ENCODE results near the gene JPH2. TPM values are rescaled to one million over a fixed set of nuclear protein-coding genes. Genes with fewer than 3 reads are reported as not detected.
"Not testable (repeated sequence)": the region's sequence is repeated elsewhere in the genome, so short reads cannot be mapped to it uniquely, and the experiment has no call there.

Gene JPH2
- total and polyA plus RNA-seq, 9 donors = 0.48 to 27.4 (median 3.0) TPM

DNA sequence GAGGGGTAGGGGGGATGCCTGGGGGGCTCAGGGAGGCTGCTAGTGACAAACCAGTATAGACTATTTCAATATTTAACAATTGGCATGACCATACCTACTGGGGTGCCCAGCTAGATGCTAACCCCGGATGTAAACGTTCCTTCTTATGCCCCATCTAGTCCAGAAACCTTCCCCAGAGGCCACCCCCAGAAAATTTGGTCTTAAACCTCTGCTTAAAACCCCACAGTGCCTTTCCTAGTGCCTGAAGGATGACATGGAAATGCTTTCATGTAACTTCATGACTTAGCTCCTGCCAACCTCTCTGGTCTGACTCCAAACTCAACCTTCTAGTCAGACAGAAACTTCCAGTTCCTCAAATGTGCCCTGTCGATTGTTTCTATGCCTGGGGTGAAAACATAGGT, 52.0 kb downstream of the JPH2 start:
- WGBS, 3 donors = 54 to 80% (median 75%) methylated on average over 3 of the region's 3 CpGs
- no peak for DNase-seq
- H3K36me3 ChIP-seq = no peaks in the 10 kb centered on the region
- H3K4me1 ChIP-seq (ENCODE audit: insufficient read depth) = no peaks in the 10 kb centered on the region
- H3K4me3 ChIP-seq = no peak overlapping the region
- TF ChIP-seq POLR2A (IDR thresholded peaks at IDR 0.05) = no peak
- TF ChIP-seq EP300 (IDR thresholded peaks at IDR 0.05) = no peak
- TF ChIP-seq, protein P1, sequence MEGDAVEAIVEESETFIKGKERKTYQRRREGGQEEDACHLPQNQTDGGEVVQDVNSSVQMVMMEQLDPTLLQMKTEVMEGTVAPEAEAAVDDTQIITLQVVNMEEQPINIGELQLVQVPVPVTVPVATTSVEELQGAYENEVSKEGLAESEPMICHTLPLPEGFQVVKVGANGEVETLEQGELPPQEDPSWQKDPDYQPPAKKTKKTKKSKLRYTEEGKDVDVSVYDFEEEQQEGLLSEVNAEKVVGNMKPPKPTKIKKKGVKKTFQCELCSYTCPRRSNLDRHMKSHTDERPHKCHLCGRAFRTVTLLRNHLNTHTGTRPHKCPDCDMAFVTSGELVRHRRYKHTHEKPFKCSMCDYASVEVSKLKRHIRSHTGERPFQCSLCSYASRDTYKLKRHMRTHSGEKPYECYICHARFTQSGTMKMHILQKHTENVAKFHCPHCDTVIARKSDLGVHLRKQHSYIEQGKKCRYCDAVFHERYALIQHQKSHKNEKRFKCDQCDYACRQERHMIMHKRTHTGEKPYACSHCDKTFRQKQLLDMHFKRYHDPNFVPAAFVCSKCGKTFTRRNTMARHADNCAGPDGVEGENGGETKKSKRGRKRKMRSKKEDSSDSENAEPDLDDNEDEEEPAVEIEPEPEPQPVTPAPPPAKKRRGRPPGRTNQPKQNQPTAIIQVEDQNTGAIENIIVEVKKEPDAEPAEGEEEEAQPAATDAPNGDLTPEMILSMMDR (IDR thresholded peaks at IDR 0.05) = no peak
- no peaks in the 10 kb centered on the region for H3K9me3 ChIP-seq
- no peak overlapping the region for H3K27ac ChIP-seq
- H3K27me3 ChIP-seq = no peaks in the 10 kb centered on the region
- intact Hi-C loops (cut with DNase I) = loop anchor here in 1 of 4 donors (5.0 kb wide), 1 partner anchor 52 kb away; the partner anchor contains the start of gene JPH2

- H3K36me3 ChIP-seq = no peaks in the 10 kb centered on the region
- H3K4me3 ChIP-seq = no peak overlapping the region
- DNase-seq = no peak
- no peak overlapping the region for H3K27ac ChIP-seq
- TF ChIP-seq POLR2A (IDR thresholded peaks at IDR 0.05) = no peak
- TF ChIP-seq, protein P1 (IDR thresholded peaks at IDR 0.05) = no peak
- TF ChIP-seq EP300 (IDR thresholded peaks at IDR 0.05) = no peak
- no peaks in the 10 kb centered on the region for H3K4me1 ChIP-seq (ENCODE audit: insufficient read depth)
- no peaks in the 10 kb centered on the region for H3K27me3 ChIP-seq
- 78 to 82% (median 80%) methylated on average over 4 of the region's 4 CpGs for WGBS, 3 donors
- no peaks in the 10 kb centered on the region for H3K9me3 ChIP-seq
- intact Hi-C loops (cut with DNase I) = no loop called here
Observed at GRCh38 chr20:44133424-44133823, 53.6 kb downstream of the JPH2 start.

- H3K27ac ChIP-seq = no peak overlapping the region
- no peaks in the 10 kb centered on the region for H3K27me3 ChIP-seq
- no peaks in the 10 kb centered on the region for H3K9me3 ChIP-seq
- TF ChIP-seq, protein P1 (IDR thresholded peaks at IDR 0.05) = no peak
- no peak for TF ChIP-seq POLR2A (IDR thresholded peaks at IDR 0.05)
- intact Hi-C loops (cut with DNase I) = no loop called here
- H3K4me1 ChIP-seq (ENCODE audit: insufficient read depth) = no peaks in the 10 kb centered on the region
- H3K4me3 ChIP-seq = no peak overlapping the region
- 50 to 63% (median 56%) methylated on average over 1 of the region's 1 CpG for WGBS, 3 donors
- no peaks in the 10 kb centered on the region for H3K36me3 ChIP-seq
- DNase-seq = no peak
Observed at GRCh38 chr20:44131704-44132103, 55.3 kb downstream of the JPH2 start.

DNA sequence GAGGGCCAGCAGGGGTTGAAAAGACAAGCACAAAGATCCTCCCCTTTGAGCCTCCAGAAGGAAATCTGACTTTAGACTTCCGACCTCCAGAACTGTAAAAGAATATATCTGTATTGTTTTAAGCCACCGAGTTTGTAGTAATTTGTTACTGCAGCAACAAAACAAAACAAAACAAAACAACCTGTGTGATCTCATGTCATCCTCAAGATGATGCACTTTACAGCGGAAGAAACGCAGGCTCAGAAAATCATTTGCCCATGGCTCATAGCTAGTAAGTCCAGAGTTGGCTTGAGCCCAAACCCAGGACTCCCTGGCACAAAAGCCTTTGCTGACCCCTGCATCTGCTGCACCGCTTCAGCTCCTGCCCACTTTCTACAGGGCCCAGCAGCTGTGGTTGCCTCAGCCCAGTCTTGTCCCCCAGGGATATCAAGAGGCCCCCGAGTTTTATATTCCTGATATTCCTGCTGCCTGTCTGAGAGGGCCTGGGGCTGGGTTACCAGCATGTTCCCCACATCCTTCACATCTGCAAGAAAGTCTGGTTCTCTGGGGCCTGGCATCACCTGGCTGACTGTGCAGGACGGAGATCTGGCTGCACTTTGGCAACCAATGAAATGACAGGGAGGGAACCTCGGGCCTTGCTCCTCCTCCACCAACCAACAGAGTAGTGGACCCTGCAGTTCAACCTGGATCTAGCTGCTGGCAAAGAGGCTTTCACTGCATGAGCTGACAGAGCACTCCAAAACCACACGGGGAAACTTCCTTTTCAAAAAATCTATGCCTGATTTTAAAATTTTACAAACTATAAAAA, 56.9 kb downstream of the JPH2 start:
- no peak for DNase-seq
- Histone ChIP-seq H3K36me3 (no peaks in the 10 kb centered on the region), H3K4me3 (no peak overlapping the region), H3K4me1 (ENCODE audit: insufficient read depth) (no peaks in the 10 kb centered on the region), H3K9me3 (no peaks in the 10 kb centered on the region), H3K27ac (no peak overlapping the region), H3K27me3 (no peaks in the 10 kb centered on the region)
- WGBS, 3 donors = 54 to 57% (median 55%) methylated on average over 9 of the region's 9 CpGs
- intact Hi-C loops (cut with DNase I) = no loop called here
- TF ChIP-seq, protein P1 (IDR thresholded peaks at IDR 0.05) = no peak
- TF ChIP-seq EP300 (IDR thresholded peaks at IDR 0.05) (no peak), POLR2A (IDR thresholded peaks at IDR 0.05) (no peak)

- H3K4me3 ChIP-seq; H3K36me3 ChIP-seq; DNase-seq; H3K9me3 ChIP-seq; intact Hi-C loops (cut with DNase I); H3K27me3 ChIP-seq; H3K27ac ChIP-seq; H3K4me1 ChIP-seq (ENCODE audit: insufficient read depth): not testable (repeated sequence)
- WGBS, 3 donors = 85 to 94% (median 91%) methylated on average over 7 of the region's 7 CpGs
Observed at GRCh38 chr20:44129300-44129699, 57.7 kb downstream of the JPH2 start.
